Calu3 (cell line): Measurements from ENCODE around the gene EPHB2. TPM values are rescaled to one million over a fixed set of nuclear protein-coding genes. Genes with fewer than 3 reads are reported as not detected.
"Not testable (repeated sequence)": the region's sequence is repeated elsewhere in the genome, so short reads cannot be mapped to it uniquely, and the experiment has no call there.

Experiments
- BruUV-seq: library from RNA; stranded (reverse); fragments of 400-500 nt; replicated peaks from 2 replicates; lab custom pipeline; 2021; lab: Mats Ljungman, UMichigan
- CTCF ChIA-PET: fragments of 300-600 bp; sonication (Branson Sonifier 250); formaldehyde crosslinking; loops from one replicate; lab custom pipeline; 2022; ENCODE audit warnings: antibody characterized with exemption; lab: Charles Lee
- DNase-seq: peaks from one replicate; pipeline ENCODE4 v3.0.0; 2022
- H3K27ac Mint-ChIP-seq: one replicate; pipeline ENCODE4 v1.8.0; 2022; ENCODE audit warnings: mixed read lengths; ENCODE audit not compliant: unreplicated experiment
- H3K27me3 Mint-ChIP-seq: one replicate; pipeline ENCODE4 v1.8.0; 2022; ENCODE audit warnings: mixed read lengths; ENCODE audit not compliant: unreplicated experiment
- H3K36me3 Mint-ChIP-seq: one replicate; pipeline ENCODE4 v1.8.0; 2022; ENCODE audit warnings: mild to moderate bottlenecking, moderate library complexity, mixed read lengths; ENCODE audit not compliant: insufficient read depth, unreplicated experiment
- H3K4me1 Mint-ChIP-seq: one replicate; pipeline ENCODE4 v1.8.0; 2022; ENCODE audit warnings: mild to moderate bottlenecking, low read depth, mixed read lengths; ENCODE audit not compliant: unreplicated experiment
- H3K4me3 Mint-ChIP-seq: one replicate; pipeline ENCODE4 v1.8.0; 2022; ENCODE audit warnings: mild to moderate bottlenecking, low read depth, moderate library complexity, mixed read lengths; ENCODE audit not compliant: unreplicated experiment
- H3K9me3 Mint-ChIP-seq: one replicate; pipeline ENCODE4 v1.8.0; 2022; ENCODE audit warnings: low read depth, mixed read lengths; ENCODE audit not compliant: unreplicated experiment
- intact Hi-C: fragments of 100-400 bp; cut with micrococcal nuclease; formaldehyde crosslinking; loops from one replicate; pipeline ENCODE4 v1.10.0; 2022; ENCODE audit not compliant: unreplicated experiment
- total RNA-seq: library from RNA; stranded (reverse); gene quantifications from 2 replicates; pipeline ENCODE4 v1.2.3, GENCODE V29; 2022
- TF ChIP-seq, protein P1 (sequence below): fragments of 200-600 bp; IDR thresholded peaks from one replicate; pipeline ENCODE4 v1.8.0; 2022; ENCODE audit warnings: antibody characterized with exemption; ENCODE audit not compliant: unreplicated experiment

The EPHB2 gene
- total RNA-seq, 1 experiment from 2014 or later, result 19.3 TPM

- CTCF ChIA-PET, result no interaction called here
- no peaks in the 10 kb centered on the region for H3K4me1 Mint-ChIP-seq
- TF ChIP-seq, protein P1, sequence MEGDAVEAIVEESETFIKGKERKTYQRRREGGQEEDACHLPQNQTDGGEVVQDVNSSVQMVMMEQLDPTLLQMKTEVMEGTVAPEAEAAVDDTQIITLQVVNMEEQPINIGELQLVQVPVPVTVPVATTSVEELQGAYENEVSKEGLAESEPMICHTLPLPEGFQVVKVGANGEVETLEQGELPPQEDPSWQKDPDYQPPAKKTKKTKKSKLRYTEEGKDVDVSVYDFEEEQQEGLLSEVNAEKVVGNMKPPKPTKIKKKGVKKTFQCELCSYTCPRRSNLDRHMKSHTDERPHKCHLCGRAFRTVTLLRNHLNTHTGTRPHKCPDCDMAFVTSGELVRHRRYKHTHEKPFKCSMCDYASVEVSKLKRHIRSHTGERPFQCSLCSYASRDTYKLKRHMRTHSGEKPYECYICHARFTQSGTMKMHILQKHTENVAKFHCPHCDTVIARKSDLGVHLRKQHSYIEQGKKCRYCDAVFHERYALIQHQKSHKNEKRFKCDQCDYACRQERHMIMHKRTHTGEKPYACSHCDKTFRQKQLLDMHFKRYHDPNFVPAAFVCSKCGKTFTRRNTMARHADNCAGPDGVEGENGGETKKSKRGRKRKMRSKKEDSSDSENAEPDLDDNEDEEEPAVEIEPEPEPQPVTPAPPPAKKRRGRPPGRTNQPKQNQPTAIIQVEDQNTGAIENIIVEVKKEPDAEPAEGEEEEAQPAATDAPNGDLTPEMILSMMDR, result no peak
- intact Hi-C loops, result no loop called here
- no peak overlapping the region for H3K27ac Mint-ChIP-seq
- no peak overlapping the region for H3K4me3 Mint-ChIP-seq
- H3K9me3 Mint-ChIP-seq, result no peaks in the 10 kb centered on the region
- H3K27me3 Mint-ChIP-seq, result no peaks in the 10 kb centered on the region
- H3K36me3 Mint-ChIP-seq, result peaks cover under 1% of the 10 kb centered on the region
- no peak for DNase-seq
- BruUV-seq, result no TSS peak
These were observed 131.2 kb downstream of the EPHB2 start for GRCh38 chr1:22841860-22842281.

DNA sequence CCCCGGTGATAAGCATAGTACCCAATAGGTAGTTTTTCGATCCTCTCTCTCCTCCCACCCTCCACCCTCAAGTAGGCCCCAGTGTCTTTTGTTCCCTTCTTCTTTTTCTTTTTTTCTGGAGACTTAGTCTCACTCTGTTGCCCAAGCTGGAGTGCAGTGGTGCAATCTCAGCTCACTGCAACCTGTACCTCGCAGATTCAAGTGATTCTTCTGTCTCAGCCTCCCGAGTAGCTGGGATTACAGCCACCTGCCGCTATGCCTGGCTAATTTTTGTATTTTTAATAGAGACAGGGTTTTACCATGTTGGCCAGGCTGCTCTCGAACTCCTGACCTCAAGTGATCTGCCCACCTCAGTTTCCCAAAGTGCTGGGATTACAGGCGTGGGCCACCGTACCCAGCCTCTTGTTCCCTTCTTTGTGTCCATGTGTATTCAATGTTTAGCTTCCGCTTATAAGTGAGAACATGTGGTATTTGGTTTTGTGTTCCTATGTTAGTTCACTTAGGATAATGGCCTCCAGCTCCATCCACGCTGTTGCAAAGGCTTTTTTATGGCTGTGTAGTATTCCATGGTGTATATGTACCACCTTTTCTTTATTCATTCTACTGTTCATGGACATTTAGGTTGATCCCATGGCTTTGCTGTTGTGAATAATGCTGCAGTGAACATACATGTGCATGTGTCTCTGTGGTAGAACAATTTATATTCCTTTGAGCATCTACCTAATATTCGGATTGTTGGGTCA lies 133.0 kb downstream of the EPHB2 start:
- H3K27ac Mint-ChIP-seq, H3K4me3 Mint-ChIP-seq, BruUV-seq, CTCF ChIA-PET, DNase-seq, H3K4me1 Mint-ChIP-seq, H3K9me3 Mint-ChIP-seq, intact Hi-C loops, H3K27me3 Mint-ChIP-seq, H3K36me3 Mint-ChIP-seq: not testable (repeated sequence)

DNA sequence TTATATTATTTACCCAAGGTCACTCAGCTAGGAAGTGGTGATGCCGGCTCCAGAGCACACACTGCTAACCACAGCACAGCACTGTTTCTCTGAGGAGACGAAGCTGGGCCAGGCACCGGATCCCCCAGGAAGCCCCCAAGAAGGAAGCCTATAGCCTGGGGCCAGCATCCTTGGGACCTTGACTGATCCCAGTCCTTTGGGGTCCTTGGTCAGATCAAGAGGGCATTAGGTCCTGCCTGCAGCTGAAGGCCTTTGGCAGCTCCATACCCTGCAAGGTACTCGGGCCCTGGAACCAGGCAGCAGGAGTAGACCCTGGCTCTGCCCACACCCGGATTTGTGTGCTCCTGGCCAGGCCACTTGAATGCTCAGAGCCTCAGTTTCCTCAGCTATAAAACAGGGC lies 134.0 kb downstream of the EPHB2 start:
- no peak overlapping the region for H3K27ac Mint-ChIP-seq
- TF ChIP-seq, protein P1, result no peak
- no peak for DNase-seq
- CTCF ChIA-PET, result no interaction called here
- intact Hi-C loops, result no loop called here
- H3K4me1 Mint-ChIP-seq, result no peaks in the 10 kb centered on the region
- H3K36me3 Mint-ChIP-seq, result no peaks in the 10 kb centered on the region
- H3K4me3 Mint-ChIP-seq, result no peak overlapping the region
- no peaks in the 10 kb centered on the region for H3K27me3 Mint-ChIP-seq
- H3K9me3 Mint-ChIP-seq, result no peaks in the 10 kb centered on the region
- no TSS peak for BruUV-seq

GRCh38 chr1:22845398-22845935 lies 134.8 kb downstream of the EPHB2 start:
- DNase-seq, result no peak
- TF ChIP-seq, protein P1, result no peak
- Mint-ChIP-seq H3K36me3 (no peaks in the 10 kb centered on the region), H3K27me3 (no peaks in the 10 kb centered on the region), H3K4me3 (no peak overlapping the region), H3K4me1 (peaks cover 4% of the 10 kb centered on the region), H3K27ac (no peak overlapping the region), H3K9me3 (no peaks in the 10 kb centered on the region)
- no TSS peak for BruUV-seq
- intact Hi-C loops, result no loop called here
- CTCF ChIA-PET, result no interaction called here

- peaks cover 9% of the 10 kb centered on the region for H3K4me1 Mint-ChIP-seq
- no TSS peak for BruUV-seq
- H3K27ac Mint-ChIP-seq, result no peak overlapping the region
- H3K27me3 Mint-ChIP-seq, result no peaks in the 10 kb centered on the region
- H3K9me3 Mint-ChIP-seq, result no peaks in the 10 kb centered on the region
- TF ChIP-seq, protein P1, result no peak
- DNase-seq, result no peak
- no peak overlapping the region for H3K4me3 Mint-ChIP-seq
- intact Hi-C loops, result no loop called here
- no peaks in the 10 kb centered on the region for H3K36me3 Mint-ChIP-seq
- CTCF ChIA-PET, result interaction anchor here (0.7 kb wide), 1 partner anchor 1455 kb away, joined by 4 read pairs; no protein-coding TSS in a partner anchor
These were observed 135.8 kb downstream of the EPHB2 start for GRCh38 chr1:22846458-22846857.
